ENCODE data around the gene SFXN4. TPM values are rescaled to one million over a fixed set of nuclear protein-coding genes. Genes with fewer than 3 reads are reported as not detected.

The SFXN4 gene
- total RNA-seq, 1 experiment from 2014 or later: 21.9 TPM

GRCh38 chr10:119149157-119149556 lies 16.4 kb downstream of the SFXN4 start:
- no peak for DNase-seq
- Histone ChIP-seq H3T11ph (ENCODE audit: low read length) (no peak overlapping the region), H2BK120ac (ENCODE audit: low read depth, low read length, poor library complexity, severe bottlenecking) (no peak overlapping the region), H3K27ac (ENCODE audit: insufficient read length, low read depth, low read length) (no peak overlapping the region), H3K23me2 (ENCODE audit: insufficient read length, low read depth, low read length, poor library complexity, severe bottlenecking) (no peaks in the 10 kb centered on the region), H3K4me1 (ENCODE audit: insufficient read depth, low read length) (no peaks in the 10 kb centered on the region), H4K8ac (replicated peaks; ENCODE audit: insufficient read length, low read depth, low read length) (no peak overlapping the region), H2BK12ac (ENCODE audit: insufficient read length, low read depth, low read length) (no peak overlapping the region), H4K91ac (ENCODE audit: insufficient read length, low read depth, low read length) (no peak overlapping the region), H3K18ac (ENCODE audit: insufficient read length, low read depth, low read length) (no peak overlapping the region), H3K14ac (ENCODE audit: insufficient read depth, low read length) (no peak overlapping the region), H2AK5ac (ENCODE audit: insufficient read length, low read length) (no peak overlapping the region), H2BK5ac (ENCODE audit: insufficient read length, low read length) (no peak overlapping the region), H3K4ac (ENCODE audit: low read depth, low read length) (no peak overlapping the region), H2AFZ (ENCODE audit: low read length) (no peak overlapping the region), H3K9ac (ENCODE audit: extremely low read depth, insufficient read length, low read length) (no peak overlapping the region), H3K23ac (ENCODE audit: insufficient read length, low read depth, low read length) (no peak overlapping the region), H3K79me1 (ENCODE audit: insufficient read depth, low read depth, low read length, poor library complexity, severe bottlenecking) (no peaks in the 10 kb centered on the region), H4K5ac (ENCODE audit: insufficient read length, low read depth, low read length) (no peak overlapping the region), H2BK20ac (ENCODE audit: low read depth, low read length, poor library complexity, severe bottlenecking) (no peak overlapping the region), H3K27me3 (ENCODE audit: insufficient read depth, low read length) (no peaks in the 10 kb centered on the region), H3K79me2 (ENCODE audit: insufficient read depth, low read length) (no peaks in the 10 kb centered on the region), H3K56ac (ENCODE audit: insufficient read length, low read depth, low read length) (no peak overlapping the region), H3K4me2 (ENCODE audit: insufficient read depth, insufficient read length, low read length) (no peak overlapping the region), H3K9me3 (ENCODE audit: control insufficient read depth, low read depth, low read length) (no peaks in the 10 kb centered on the region), H4K20me1 (ENCODE audit: control insufficient read depth, insufficient read depth, insufficient read length) (no peaks in the 10 kb centered on the region), H2BK15ac (ENCODE audit: low read depth, low read length) (no peak overlapping the region)
- Mint-ChIP-seq H3K4me3 (no peak overlapping the region), H3K27me3 (ENCODE audit: low read depth) (no peaks in the 10 kb centered on the region), H3K4me1 (no peaks in the 10 kb centered on the region), H3K36me3 (ENCODE audit: insufficient read depth in 1 of 3, low read depth in 3 of 3) (peaks cover 9 to 38% (median 24%) of the 10 kb centered on the region in 3 experiments), H3K27ac (peak overlapping the region in 1 of 3 experiments; percentile 82; a peak in 2 of 7 replicates), H3K9me3 (no peaks in the 10 kb centered on the region; a peak in 1 of 5 replicates)
- WGBS (ENCODE audit: extremely low coverage, insufficient read length, low lambda C conversion rate): no CpG with 5 or more reads among the region's 8 CpGs
- TF ChIP-seq, protein P1, sequence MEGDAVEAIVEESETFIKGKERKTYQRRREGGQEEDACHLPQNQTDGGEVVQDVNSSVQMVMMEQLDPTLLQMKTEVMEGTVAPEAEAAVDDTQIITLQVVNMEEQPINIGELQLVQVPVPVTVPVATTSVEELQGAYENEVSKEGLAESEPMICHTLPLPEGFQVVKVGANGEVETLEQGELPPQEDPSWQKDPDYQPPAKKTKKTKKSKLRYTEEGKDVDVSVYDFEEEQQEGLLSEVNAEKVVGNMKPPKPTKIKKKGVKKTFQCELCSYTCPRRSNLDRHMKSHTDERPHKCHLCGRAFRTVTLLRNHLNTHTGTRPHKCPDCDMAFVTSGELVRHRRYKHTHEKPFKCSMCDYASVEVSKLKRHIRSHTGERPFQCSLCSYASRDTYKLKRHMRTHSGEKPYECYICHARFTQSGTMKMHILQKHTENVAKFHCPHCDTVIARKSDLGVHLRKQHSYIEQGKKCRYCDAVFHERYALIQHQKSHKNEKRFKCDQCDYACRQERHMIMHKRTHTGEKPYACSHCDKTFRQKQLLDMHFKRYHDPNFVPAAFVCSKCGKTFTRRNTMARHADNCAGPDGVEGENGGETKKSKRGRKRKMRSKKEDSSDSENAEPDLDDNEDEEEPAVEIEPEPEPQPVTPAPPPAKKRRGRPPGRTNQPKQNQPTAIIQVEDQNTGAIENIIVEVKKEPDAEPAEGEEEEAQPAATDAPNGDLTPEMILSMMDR (conservative IDR thresholded peaks at IDR 0.05): no peak

Data from H9 (cell line).